Adrenal gland (tissue), 12 donors: ENCODE data around the gene CD46. TPM values are rescaled to one million over a fixed set of nuclear protein-coding genes. Genes with fewer than 3 reads are reported as not detected.

Experiments
- DNase-seq, 7 donors: peaks; one replicate each; pipeline ENCODE4 v3.0.0-alpha.2; 2019 to 2020
- H3K27ac ChIP-seq, 5 donors: fragments of 200-600 bp; sonication (generic) in 4 of 5; 1 replicate in 3 of 5; 2 replicates in 2 of 5; pipeline versions ENCODE4 v1.5.1 to v1.8.0; 2016 to 2020; ENCODE audit warnings: mild to moderate bottlenecking in 1 of 5
- H3K27me3 ChIP-seq: fragments of 200-600 bp; 2 replicates; pipeline ENCODE4 v1.8.0; 2021
- H3K36me3 ChIP-seq, 2 donors: fragments of 200-600 bp; replicated peaks in 1 of 2; 1 replicate in 1 of 2; 2 replicates in 1 of 2; pipeline versions ENCODE4 v1.5.1 to v1.8.0; 2018 to 2022
- H3K4me1 ChIP-seq, 2 donors: fragments of 200-600 bp; replicated peaks in 1 of 2; 1 replicate in 1 of 2; 2 replicates in 1 of 2; pipeline versions ENCODE4 v1.5.1 to v1.8.0; 2018 to 2021
- H3K4me3 ChIP-seq, 4 donors: fragments of 200-600 bp; sonication (generic) in 3 of 4; one replicate each; pipeline ENCODE4 v1.5.1; 2016 to 2018
- H3K9me3 ChIP-seq, 3 donors: fragments of 200-600 bp; sonication (generic) in 1 of 3; replicated peaks in 1 of 3; 1 replicate in 2 of 3; 2 replicates in 1 of 3; pipeline versions ENCODE4 v1.5.1 to v1.8.0; 2016 to 2021
- CTCF ChIP-seq, 6 experiments: fragments of 450-650 bp in 4 of 6; fragments of 200-600 bp in 2 of 6; sonication (generic) in 1 of 6; IDR thresholded peaks; 1 replicate in 5 of 6; 2 replicates in 1 of 6; pipeline versions ENCODE4 v1.5.1 to v1.8.0; 2016 to 2021; ENCODE audit warnings: antibody characterized with exemption in 6 of 6, mild to moderate bottlenecking in 2 of 6, moderate library complexity in 1 of 6
- POLR2A ChIP-seq, 2 donors: fragments of 450-650 bp; IDR thresholded peaks; one replicate each; pipeline ENCODE4 v1.6.1; 2017; ENCODE audit warnings: antibody characterized with exemption in 2 of 2, mild to moderate bottlenecking in 2 of 2, moderate library complexity in 1 of 2
- WGBS, 4 donors: extraction: QIAGEN DNeasy Blood & Tissue Kit in 2 of 4; methylation state at CpG; one replicate each; pipeline versions ENCODE4 v1.1.5 to v1.1.7; 2013 to 2017; 5-methylcytosine and 5-hydroxymethylcytosine counted together
- intact Hi-C, 2 donors: fragments of 100-400 bp; cut with DNase I; formaldehyde crosslinking; loops; one replicate each; pipeline versions ENCODE4 v1.14.1 to v1.15.0; 2022 to 2023
- polyA plus RNA-seq, 3 donors: library from polyadenylated mRNA; stranded (reverse); fragments of 200-250 nt in 2 of 3; fragments of 350-450 nt in 1 of 3; fragmentation: Illumina TruSeq in 1 of 3; extraction: RNeasy Lipid Tissue Mini Kit (QIAGEN cat#74804) in 1 of 3; gene quantifications; one replicate each; pipeline ENCODE4 v1.2.3, GENCODE V29; 2013 to 2014
- total RNA-seq, 9 donors: library from RNA; depleted of rRNA in 4 of 9; stranded (reverse); fragments of >200 nt in 4 of 9; fragments of 120-200 nt in 1 of 9; fragmentation: NEBNext Ultra II Directional in 1 of 9; extraction: Animal tissue kit (Norgen Biotek cat#: 25700) in 1 of 9; gene quantifications; one replicate each; pipeline versions ENCODE4 v1.1.0 to v1.2.4, GENCODE V29; 2013 to 2023
- donor health status: healthy with polysubstance abuse.
- donor health status: Bipolar disorder and iron deficiency.
- donor health status: DM: yes; HTN: yes; CAD: no.
- donor health status: DM: no; HTN: no; CAD: no.
- donor health status: DM: no; HTN: no; CAD: no.
- donor health status: DM: yes; HTN: yes; CAD: no.

The CD46 gene
- total and polyA plus RNA-seq, 12 donors, result 94.9 to 618 (median 386) TPM

DNA sequence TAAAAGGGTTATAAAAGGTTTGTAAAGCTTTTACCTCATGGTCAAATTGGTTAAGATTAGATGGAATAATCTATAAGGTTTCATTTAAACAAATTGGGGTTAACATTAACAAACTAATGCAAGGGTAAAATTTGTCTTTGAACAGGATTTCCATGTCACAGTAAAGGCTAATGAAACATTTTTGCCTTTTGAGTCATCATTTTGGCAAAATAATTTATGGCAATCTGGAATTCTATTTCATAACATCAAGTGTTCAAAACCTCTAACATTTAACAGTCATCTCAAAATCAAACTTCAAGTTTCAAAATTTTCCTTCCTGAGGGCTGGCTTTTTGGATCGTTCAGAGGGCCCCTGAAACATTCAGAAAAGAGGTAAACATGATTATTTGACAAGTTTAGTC is 6.6 kb upstream of the CD46 start:
- no peaks in the 10 kb centered on the region for H3K36me3 ChIP-seq
- no peak for DNase-seq
- TF ChIP-seq POLR2A (IDR thresholded peaks at IDR 0.05), result no peak
- TF ChIP-seq CTCF (IDR thresholded peaks at IDR 0.05), result no peak
- H3K4me3 ChIP-seq, result no peak overlapping the region
- H3K9me3 ChIP-seq, result no peaks in the 10 kb centered on the region
- H3K27ac ChIP-seq, result peak overlapping the region in 2 of 5 donors; percentile 2 to 30
- 24 to 36% (median 31%) methylated on average over 1 of the region's 1 CpG for WGBS, 4 donors
- intact Hi-C loops, result no loop called here
- H3K27me3 ChIP-seq, result no peaks in the 10 kb centered on the region
- H3K4me1 ChIP-seq, result peaks cover 13 to 25% of the 10 kb centered on the region in 2 donors

DNA sequence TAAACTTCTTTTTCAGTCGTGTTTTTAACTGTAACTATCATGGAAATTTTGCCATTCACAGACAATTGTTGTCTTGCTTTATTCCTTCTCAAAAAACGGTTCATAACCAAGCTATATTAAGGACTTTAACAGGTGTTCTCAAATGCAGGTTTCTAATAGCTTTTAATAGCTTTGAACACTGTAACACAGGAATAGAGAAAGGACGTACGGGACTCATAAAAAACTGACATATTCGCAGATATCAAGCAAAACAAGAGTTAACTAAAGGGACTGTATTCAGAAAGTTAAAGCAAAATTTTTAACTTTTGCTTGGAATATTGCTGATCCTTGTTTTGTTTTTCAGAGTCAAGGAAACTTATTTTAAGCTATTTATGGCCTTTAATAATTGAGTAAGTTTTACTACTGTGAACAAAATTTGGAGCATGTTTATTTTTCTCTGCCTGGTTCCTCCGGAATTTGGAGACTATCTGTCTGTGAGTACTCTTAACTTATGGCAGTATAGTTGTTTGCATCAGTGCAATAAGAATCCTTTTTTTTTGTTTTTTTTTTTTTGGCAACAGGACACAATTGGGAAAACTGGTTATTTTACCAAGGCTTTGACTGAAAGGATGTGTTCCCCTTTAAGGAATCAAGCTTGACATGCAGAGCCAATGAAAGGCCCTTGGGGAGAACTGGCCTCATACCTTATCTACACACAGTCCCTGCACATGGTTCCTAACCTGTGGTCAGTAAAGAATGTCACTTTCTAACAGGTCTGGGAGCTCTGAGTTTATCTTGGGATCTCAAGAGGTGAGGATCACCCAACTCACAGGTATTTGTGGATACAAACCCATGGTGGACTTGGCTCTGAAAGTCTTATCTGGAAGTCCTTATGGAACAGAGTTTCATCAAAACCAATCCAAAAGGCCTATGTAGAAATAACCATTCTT is 5.8 kb upstream of the CD46 start:
- Histone ChIP-seq H3K4me3 (no peak overlapping the region), H3K27ac (peak overlapping the region in 2 of 5 donors; percentile 2 to 30), H3K27me3 (no peaks in the 10 kb centered on the region), H3K36me3 (no peaks in the 10 kb centered on the region), H3K9me3 (no peaks in the 10 kb centered on the region), H3K4me1 (peaks cover 17 to 33% of the 10 kb centered on the region in 2 donors)
- intact Hi-C loops, result no loop called here
- WGBS, 4 donors, result 79 to 84% (median 80%) methylated on average over 6 of the region's 6 CpGs
- TF ChIP-seq POLR2A (IDR thresholded peaks at IDR 0.05) (no peak), CTCF (IDR thresholded peaks at IDR 0.05) (no peak)
- DNase-seq, result no peak

DNA sequence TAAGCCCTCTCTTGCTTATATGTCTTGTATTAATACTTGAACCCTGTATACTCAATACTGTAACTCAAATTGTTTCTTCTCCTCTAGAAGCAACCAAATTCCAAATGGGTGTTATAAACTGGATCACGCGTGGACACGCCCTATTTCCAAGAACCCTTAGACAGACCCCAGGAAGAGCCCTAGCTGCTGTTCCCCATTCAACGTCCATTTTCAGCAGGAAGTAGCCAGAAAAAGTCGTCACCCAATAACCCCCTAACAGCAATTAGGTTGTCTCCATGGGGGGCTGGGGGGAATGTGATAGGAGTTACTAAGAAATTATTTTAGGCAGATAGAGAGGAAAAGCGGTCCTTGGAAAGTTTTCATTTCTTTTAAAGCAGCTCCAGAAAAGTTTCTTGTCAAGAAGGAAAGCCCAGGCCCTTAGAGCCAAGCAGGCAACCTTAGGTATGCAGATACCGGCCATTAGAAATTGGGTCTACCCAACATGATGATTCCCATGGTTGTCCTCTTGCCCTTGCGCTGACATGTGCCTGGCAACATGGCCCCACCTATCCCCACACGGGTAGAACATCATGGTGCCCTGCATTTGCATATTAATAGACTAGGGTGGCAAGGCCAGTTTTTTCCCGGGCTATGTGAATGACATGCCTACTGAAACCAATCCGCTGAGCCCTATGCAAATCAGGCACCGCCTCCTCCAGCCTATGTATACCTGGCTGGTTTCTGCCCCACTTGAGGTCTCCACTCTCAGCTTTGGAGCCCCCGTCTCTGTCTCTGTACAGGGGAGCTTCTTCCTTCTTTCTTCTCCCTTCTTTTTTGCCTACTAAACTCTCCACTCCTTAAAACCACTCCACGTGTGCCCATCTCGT is 4.0 kb upstream of the CD46 start:
- intact Hi-C loops, result no loop called here
- H3K4me1 ChIP-seq, result peaks cover 21 to 34% of the 10 kb centered on the region in 2 donors
- H3K27ac ChIP-seq, result no peak overlapping the region
- H3K4me3 ChIP-seq, result no peak overlapping the region
- 92 to 94% (median 93%) methylated on average over 12 to 15 of the region's 15 CpGs for WGBS, 4 donors
- H3K9me3 ChIP-seq, result no peaks in the 10 kb centered on the region
- no peaks in the 10 kb centered on the region for H3K36me3 ChIP-seq
- TF ChIP-seq CTCF (IDR thresholded peaks at IDR 0.05), result no peak
- no peak for TF ChIP-seq POLR2A (IDR thresholded peaks at IDR 0.05)
- H3K27me3 ChIP-seq, result no peaks in the 10 kb centered on the region
- DNase-seq, result no peak
